ENCODE results near the gene ATF3.

DNA sequence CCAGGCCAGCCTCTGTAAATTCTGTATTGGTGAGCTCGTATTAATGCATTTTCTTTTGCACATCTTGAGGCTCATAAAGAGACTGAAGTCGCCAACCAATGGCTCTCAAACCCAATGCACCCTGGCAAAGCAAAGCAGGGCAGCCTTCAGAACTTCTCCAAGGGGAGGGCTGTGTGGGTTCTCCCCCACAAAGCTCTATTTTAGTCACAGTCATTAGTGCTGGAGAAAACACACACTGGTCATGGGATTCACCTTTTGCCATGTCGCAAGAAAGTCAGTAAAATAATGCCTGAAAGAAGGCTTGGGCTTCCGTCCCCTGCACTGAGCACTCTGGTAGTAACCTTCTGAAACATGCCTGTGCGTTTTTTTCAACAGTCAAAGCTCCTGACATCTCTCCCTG, 26.3 kb upstream of the ATF3 start:
- TF ChIP-seq, protein P1, sequence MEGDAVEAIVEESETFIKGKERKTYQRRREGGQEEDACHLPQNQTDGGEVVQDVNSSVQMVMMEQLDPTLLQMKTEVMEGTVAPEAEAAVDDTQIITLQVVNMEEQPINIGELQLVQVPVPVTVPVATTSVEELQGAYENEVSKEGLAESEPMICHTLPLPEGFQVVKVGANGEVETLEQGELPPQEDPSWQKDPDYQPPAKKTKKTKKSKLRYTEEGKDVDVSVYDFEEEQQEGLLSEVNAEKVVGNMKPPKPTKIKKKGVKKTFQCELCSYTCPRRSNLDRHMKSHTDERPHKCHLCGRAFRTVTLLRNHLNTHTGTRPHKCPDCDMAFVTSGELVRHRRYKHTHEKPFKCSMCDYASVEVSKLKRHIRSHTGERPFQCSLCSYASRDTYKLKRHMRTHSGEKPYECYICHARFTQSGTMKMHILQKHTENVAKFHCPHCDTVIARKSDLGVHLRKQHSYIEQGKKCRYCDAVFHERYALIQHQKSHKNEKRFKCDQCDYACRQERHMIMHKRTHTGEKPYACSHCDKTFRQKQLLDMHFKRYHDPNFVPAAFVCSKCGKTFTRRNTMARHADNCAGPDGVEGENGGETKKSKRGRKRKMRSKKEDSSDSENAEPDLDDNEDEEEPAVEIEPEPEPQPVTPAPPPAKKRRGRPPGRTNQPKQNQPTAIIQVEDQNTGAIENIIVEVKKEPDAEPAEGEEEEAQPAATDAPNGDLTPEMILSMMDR (IDR thresholded peaks at IDR 0.05; ENCODE audit: low read depth, low read length, poor library complexity, severe bottlenecking): no peak
- TF ChIP-seq EZH2phosphoT487 (IDR thresholded peaks at IDR 0.05; ENCODE audit: borderline replicate concordance, low read length): no peak
